Stimulated activated CD4-positive, alpha-beta T cell treated with anti-CD3 and anti-CD28 coated beads, Interleukin-12 subunit alpha, Interleukin-12 subunit beta, amount 100 ng/mL, for 48 hours (primary cell): ENCODE measurements around the gene PNMA6E.

Source experiments
- DNase-seq, 3 donors: peaks; one replicate each; pipeline ENCODE4 v3.0.0-alpha.2; 2020; ENCODE audit warnings: low read depth in 2 of 3, low spot score in 1 of 3

Gene PNMA6E

DNA sequence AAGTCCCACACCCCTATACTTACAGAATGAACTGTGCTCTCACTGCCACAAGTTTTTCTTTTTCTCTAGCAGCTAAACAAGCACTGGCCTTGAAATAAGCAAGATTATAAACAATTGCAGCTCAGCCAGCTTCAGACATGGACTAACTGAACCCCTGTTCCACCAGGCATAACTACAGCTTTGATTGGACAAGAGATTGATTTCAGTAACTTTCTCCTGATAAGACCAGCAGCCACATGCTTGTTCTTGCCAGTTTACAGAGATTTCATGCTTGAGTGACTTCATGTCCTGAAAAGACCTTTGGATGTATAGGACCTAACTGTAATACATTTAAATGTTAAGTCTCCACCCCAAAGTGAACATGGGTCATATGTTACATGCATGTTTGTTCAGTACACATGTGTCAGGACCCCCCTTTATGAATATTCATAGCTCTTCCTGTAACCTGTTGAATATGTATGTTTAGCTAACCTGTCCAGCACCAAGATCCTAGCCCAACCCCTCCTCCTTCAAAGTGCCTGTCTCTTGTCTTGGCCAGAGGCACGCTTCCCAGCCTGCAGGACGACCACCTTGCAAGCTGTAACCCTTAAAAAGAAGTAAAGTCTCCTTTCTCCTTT lies 39.3 kb downstream of the PNMA6E start:
- DNase-seq: no peak

- DNase-seq: no peak
Observed at GRCh38 chrX:153357877-153358276, 43.3 kb downstream of the PNMA6E start.

DNA sequence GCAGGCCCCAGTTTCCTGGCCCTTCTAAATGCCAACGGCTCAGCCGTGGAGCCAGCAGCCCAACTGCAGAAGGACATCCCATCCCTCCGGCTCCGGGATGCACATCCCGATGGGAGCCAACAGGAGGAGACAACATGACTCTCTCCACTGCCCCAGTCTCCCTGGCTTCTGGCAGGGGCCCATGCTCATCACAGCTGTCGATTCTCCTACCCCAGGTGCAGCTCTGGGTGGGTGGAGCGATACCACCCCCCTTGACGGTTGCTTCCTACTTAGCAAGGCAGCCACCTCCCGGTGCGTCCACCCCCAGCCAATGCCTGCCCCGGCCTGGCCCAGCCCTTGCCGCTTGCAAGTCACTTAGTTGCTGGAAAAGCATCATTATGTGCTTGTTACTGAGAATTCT lies 47.7 kb downstream of the PNMA6E start:
- no peak for DNase-seq

DNA sequence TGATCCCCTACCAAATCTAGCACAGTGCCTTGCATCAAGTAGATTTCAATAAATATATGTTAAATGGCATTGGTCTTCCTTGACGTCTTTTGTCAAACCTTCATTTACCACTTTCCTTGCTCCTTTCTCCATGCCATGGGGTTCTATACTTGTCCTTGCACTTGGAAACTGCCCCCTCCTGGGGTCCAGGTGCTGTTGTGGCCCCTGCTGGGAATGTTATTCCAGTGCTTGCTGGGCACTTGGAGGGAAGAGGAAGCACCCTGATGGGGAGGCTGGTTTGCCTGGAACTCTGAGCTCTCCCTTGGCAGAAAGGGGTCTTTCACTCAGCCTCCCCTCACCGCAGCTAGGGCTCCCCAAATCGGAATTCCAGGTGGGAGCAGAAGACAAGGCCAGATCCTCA lies 48.3 kb downstream of the PNMA6E start:
- DNase-seq: no peak

DNA sequence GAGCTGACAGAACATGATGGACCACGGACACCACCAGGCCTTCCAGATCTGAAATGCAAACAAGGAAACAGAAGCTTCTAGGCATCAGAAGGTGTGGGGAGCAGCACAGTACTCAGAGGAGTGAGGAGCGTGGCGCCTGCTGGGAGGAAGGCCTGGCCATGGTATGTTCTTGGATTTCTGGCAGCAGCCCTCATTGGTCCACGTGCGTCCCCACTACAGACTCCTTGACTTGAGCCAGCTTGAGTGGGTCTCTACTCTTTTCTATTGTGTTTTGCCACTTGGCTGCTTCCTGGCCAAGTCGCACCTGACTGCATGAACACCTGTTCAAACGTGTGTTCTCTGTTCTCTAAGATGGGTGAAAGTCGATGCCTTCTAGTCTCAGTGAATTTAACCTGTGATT lies 49.2 kb downstream of the PNMA6E start:
- DNase-seq: no peak

DNA sequence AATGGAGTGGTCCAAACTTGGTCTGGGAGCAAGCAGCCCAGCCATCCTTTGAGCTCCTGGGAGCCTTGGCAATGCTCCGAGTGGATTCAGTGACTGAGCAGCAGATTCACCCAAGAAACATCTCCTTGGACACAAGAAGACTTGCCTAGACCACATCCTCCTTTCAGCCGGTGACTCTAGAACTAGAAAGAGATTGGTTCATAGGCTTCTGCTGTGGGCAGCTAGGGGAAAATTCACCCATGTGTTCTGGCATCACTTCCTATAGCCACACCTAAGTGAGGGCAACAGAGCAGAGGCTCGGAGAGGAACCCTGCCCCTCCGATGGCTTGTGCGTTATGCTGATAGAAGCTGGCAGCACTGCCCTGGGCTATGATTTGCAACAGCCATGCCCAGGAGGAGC lies 51.2 kb downstream of the PNMA6E start:
- DNase-seq: no peak

- no peak for DNase-seq
Observed at GRCh38 chrX:153348421-153348820, 52.7 kb downstream of the PNMA6E start.

DNA sequence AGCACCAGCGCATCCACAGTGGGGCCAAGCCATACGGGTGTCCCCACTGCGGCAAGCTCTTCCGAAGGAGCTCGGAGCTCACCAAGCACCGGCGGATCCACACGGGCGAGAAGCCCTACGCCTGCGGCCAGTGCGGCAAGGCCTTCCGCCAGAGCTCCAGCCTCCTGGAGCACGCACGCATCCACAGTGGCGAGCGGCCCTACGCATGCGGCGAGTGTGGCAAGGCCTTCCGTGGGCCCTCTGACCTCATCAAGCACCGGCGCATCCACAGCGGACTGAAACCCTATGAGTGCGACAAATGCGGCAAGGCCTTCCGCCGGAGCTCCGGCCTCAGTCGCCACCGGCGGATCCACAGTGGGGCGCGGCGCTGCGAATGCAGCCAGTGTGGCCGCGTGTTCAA lies 53.6 kb downstream of the PNMA6E start:
- no peak for DNase-seq
